GM19240 (cell line): ENCODE measurements around the gene NOX4.

ENCODE experiments used
- DNase-seq: peaks from one replicate; pipeline ENCODE4 v3.0.0; 2011; ENCODE audit warnings: low spot score; ENCODE audit not compliant: insufficient read length

Gene NOX4

DNA sequence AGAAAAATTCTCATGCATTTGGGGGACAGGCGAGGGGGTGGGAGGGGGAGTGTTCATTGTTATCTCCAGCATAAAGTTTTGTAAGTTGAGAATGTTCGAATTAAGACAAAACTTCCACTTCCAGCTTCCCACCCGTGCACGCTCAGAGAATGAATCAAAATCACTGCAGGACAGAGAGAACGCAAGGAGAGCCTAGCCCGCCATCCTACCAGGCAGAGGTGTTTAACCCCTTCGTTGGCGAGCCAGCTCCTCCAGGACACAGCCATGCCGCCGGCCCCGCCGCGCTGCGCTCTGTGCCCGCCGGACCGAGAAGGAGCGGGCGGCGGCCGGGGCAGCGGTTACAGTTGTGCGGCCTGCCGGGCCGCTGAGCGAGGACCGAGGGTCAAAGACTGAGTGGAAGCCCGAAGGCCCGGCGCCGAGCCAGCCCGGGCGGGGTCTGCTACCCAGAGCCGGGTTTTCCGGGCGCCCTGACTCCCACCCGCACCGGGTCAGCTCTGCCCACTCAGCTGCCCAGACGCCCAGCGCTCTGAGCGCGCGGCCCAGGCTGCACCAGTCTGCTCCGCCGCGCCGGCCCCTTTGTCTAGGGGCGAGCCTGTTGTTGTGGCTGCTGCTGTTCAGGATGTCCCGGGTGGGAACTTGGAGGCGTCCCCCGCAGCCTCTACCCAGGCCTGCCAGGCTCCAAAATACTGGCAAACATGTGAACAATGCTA lies at the start of gene NOX4:
NOX4 (minus strand) TSS at position 395 of the 710 bp plus-strand sequence; CDS start at position 266, 129 bp downstream.
- no peak for DNase-seq

GRCh38 chr11:89540826-89541225 lies 49.7 kb upstream of the NOX4 start:
- DNase-seq, result no peak

DNA sequence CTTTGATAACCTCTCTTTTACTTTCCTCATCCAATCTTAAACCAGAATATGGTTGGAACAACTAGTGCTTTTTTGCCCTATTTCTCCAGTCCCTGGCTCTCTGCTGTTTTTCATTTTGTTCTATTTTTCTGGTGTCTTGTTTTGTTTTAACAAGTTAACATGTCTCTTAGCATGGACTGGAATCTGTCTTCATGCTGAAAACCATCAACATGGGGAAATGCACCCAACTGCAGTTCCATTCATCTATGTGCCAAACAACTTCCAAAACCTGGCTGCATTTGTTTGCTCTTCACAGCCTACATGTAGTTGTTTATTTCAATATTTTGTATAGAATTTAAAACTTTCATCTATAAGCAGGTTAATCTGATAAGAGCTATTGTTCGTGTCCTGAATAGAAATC lies 46.8 kb upstream of the NOX4 start:
- DNase-seq, result no peak

- no peak for DNase-seq
Observed at GRCh38 chr11:89536926-89537325, 45.8 kb upstream of the NOX4 start.

DNA sequence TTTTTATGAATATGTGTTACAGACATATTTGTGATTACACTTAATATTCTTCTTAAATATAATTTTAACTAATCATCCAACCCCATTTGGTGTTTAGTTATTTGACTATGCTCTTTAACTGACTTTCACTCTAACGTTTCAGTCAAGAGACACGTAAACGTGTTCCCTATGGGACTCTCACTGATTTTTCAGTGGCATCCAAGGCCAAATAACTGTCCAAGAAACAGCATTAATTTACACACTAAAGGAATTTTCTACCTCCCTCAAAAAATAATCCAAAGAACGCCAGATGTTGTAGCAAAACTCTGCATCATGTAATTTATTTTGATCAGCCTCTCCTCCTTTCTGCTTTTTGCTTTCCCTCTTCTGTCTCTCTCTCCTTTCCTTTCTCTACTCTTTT lies 44.0 kb upstream of the NOX4 start:
- no peak for DNase-seq

DNA sequence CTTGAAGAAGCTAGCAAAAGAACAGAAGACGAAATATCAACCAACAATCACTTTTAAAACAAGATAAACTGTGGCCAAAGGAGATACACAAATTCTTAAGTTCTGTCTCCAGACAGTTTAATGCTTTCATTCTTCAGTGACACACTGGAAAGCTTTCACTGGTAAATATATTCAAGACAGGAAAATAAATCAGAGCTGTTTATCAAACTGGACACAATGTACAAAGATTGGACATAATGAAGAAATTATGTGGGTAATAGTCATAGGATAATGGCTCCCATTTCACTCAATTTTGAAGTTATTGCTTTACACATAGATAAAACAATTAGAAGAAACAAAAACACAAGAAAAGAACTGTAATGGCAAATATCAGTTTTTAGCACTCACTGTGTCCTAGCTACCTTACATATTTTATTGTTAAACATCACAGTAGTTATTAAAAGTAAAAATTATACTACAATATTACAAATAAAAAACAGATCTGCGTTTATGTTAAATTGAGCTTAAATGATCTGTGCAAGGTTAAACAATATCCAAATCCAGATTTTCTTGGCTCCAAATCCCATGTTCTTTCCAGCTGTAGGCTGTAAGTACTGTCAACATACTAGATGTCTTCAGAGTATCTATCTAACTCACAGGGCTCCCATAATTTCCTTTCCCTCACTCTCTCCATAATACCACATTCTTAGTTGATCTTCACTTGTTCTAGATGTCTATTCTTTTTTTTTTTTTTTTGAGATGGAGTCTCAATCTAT lies 38.6 kb upstream of the NOX4 start:
- DNase-seq, result no peak

GRCh38 chr11:89521792-89522191 lies 30.6 kb upstream of the NOX4 start:
- no peak for DNase-seq

- DNase-seq, result no peak
Observed at GRCh38 chr11:89521294-89521693, 30.1 kb upstream of the NOX4 start.

DNA sequence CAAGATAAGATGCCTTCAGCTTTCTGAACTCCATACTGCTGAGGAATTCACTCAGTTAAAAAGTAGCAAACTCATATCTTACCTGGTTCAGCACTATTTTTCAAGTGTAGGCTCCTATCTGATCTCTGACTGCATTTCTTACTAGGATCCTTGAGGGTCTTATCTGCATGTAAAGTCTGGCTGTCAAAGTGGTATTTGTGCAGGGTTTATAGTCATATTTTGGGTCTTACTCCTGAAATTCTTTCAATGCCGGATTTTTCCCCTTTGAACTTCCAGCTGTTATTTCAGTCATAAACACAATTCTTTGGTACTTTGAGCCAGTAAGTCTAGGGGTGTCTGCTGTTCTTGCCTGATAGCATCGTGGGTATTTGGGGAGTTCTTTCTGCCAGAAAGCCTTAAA lies 25.3 kb upstream of the NOX4 start:
- no peak for DNase-seq

GRCh38 chr11:89508544-89508943 lies 17.4 kb upstream of the NOX4 start:
- DNase-seq, result no peak

- DNase-seq, result no peak
Observed at GRCh38 chr11:89504270-89504669, 13.1 kb upstream of the NOX4 start.

- DNase-seq, result no peak
Observed at GRCh38 chr11:89503422-89503821, 12.2 kb upstream of the NOX4 start.

GRCh38 chr11:89502301-89502700 lies 11.1 kb upstream of the NOX4 start:
- DNase-seq, result no peak

- DNase-seq, result no peak
Observed at GRCh38 chr11:89500336-89500735, 9.2 kb upstream of the NOX4 start.

GRCh38 chr11:89498845-89499448 lies 7.8 kb upstream of the NOX4 start:
- no peak for DNase-seq

GRCh38 chr11:89495951-89496350 lies 4.8 kb upstream of the NOX4 start:
- no peak for DNase-seq

GRCh38 chr11:89493431-89493830 lies 2.3 kb upstream of the NOX4 start:
- no peak for DNase-seq

- DNase-seq, result no peak
Observed at GRCh38 chr11:89490602-89490980, 584 bp downstream of the NOX4 start.

DNA sequence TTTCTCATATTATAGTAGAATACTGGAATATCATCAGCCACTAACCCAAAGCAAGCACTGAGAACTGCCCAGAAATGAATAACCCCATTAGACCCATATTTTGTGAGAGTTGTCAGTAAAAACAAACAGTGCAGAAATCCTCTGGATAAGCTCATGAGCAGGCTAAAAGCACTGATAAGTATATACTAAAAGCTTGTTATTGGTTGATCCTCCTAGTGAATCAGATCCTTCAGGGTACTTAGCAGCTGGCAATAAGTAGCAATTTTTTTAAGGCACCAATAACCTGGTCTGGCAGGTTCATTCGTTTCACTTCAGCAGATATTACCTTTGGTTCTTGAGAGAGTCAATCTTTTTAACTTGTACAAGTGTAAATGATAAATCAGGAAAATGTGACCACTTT lies 1.2 kb downstream of the NOX4 start:
- DNase-seq, result no peak

- no peak for DNase-seq
Observed at GRCh38 chr11:89487016-89487415, 4.2 kb downstream of the NOX4 start.

DNA sequence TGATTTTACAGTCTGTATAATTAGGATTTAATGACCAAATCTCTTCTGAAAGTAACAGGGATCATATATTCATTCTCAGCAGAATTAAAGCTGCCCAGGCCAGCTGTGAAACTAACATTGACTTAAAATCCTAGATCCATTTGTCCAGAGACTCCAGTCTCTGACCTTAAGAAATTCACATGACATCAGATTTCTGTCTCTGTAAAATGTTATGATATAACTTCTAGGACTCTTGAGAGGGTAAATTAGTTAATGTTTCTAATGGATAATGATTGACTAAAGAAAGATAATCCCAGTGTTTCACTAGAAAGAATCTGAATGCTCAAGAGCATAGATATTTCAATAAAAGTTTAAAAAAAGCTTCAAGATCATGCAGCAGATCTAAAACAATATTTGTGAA lies 6.3 kb downstream of the NOX4 start:
- DNase-seq, result no peak

- DNase-seq, result no peak
Observed at GRCh38 chr11:89477175-89477574, 14.0 kb downstream of the NOX4 start.
